HepG2 (cell line): ENCODE measurements around the gene DDX50. TPM values are rescaled to one million over a fixed set of nuclear protein-coding genes. Genes with fewer than 3 reads are reported as not detected.
A peak's percentile ranks its signal among the peaks of the same experiment; 100 is the strongest.

Experiments
- ARHGAP35 ChIP-seq: sonication (generic); formaldehyde crosslinking; IDR thresholded peaks from 2 replicates; pipeline ENCODE4 v1.9.0; 2022; ENCODE audit warnings: mild to moderate bottlenecking, inconsistent platforms, moderate library complexity, missing genetic modification reagents, borderline replicate concordance
- ATF7-NPFF ChIP-seq: sonication (generic); formaldehyde crosslinking; IDR thresholded peaks from 2 replicates; pipeline ENCODE4 v1.8.1; 2023; ENCODE audit warnings: mild to moderate bottlenecking, low read depth, missing genetic modification reagents, moderate library complexity
- CREB3 ChIP-seq: sonication (generic); formaldehyde crosslinking; IDR thresholded peaks from 2 replicates; pipeline ENCODE4 v1.5.0; 2020; ENCODE audit warnings: missing genetic modification reagents
- FOXA3 ChIP-seq: IDR thresholded peaks from 2 replicates; pipeline ENCODE4 v1.6.1; 2016; ENCODE audit warnings: missing genetic modification reagents, missing compliant biosample characterization
- ISX ChIP-seq: sonication (generic); formaldehyde crosslinking; conservative IDR thresholded peaks from 2 replicates; pipeline ENCODE4 v1.5.0; 2020; ENCODE audit warnings: missing genetic modification reagents
- JARID2 ChIP-seq: sonication (generic); formaldehyde crosslinking; IDR thresholded peaks from 2 replicates; pipeline ENCODE4 v1.8.1; 2023; ENCODE audit warnings: missing genetic modification reagents, inconsistent platforms; ENCODE audit not compliant: insufficient replicate concordance
- MED8 ChIP-seq: sonication (generic); formaldehyde crosslinking; IDR thresholded peaks from 2 replicates; pipeline ENCODE4 v1.8.1; 2023; ENCODE audit warnings: mild to moderate bottlenecking, missing genetic modification reagents; ENCODE audit not compliant: insufficient replicate concordance
- MXI1 ChIP-seq: IDR thresholded peaks from 3 replicates; pipeline ENCODE4 v1.6.1; 2012; ENCODE audit warnings: low read depth, low read length, inconsistent platforms, borderline replicate concordance
- NFE2L2 ChIP-seq: fragments of 150-350 bp; IDR thresholded peaks from 2 replicates; pipeline ENCODE4 v1.6.1; 2014; ENCODE audit warnings: low read length
- NFKBIZ ChIP-seq: IDR thresholded peaks from 2 replicates; pipeline ENCODE4 v1.6.1; 2018; ENCODE audit warnings: missing genetic modification reagents, missing compliant biosample characterization
- PHF21A ChIP-seq: sonication (generic); formaldehyde crosslinking; IDR thresholded peaks from 2 replicates; pipeline ENCODE4 v1.5.0; 2020; ENCODE audit warnings: mild to moderate bottlenecking, missing genetic modification reagents
- RBM22 ChIP-seq: fragments of 200-400 bp; formaldehyde crosslinking; optimal IDR thresholded peaks from 2 replicates; pipeline ENCODE3; 2017; ENCODE audit warnings: mild to moderate bottlenecking, low read length, moderate library complexity
- RFX5 ChIP-seq: IDR thresholded peaks from 2 replicates; pipeline ENCODE4 v1.6.1; 2011; ENCODE audit warnings: low read depth, low read length, improper control_type of control experiment
- SKI ChIP-seq: fragments of 450-650 bp; IDR thresholded peaks from one replicate; pipeline ENCODE4 v1.6.1; 2018; ENCODE audit warnings: mild to moderate bottlenecking; ENCODE audit not compliant: partially characterized antibody
- SKIL ChIP-seq: sonication (generic); formaldehyde crosslinking; IDR thresholded peaks from 2 replicates; pipeline ENCODE4 v1.8.0; 2022; ENCODE audit warnings: missing genetic modification reagents, mild to moderate bottlenecking, moderate library complexity, borderline replicate concordance
- SP5 ChIP-seq: IDR thresholded peaks from 2 replicates; pipeline ENCODE4 v1.6.1; 2016; ENCODE audit warnings: low read depth, borderline replicate concordance
- TBX3 ChIP-seq: fragments of 450-650 bp; IDR thresholded peaks from 2 replicates; pipeline ENCODE4 v1.6.1; 2017; ENCODE audit warnings: antibody characterized with exemption, mild to moderate bottlenecking, inconsistent platforms, borderline replicate concordance
- THAP7 ChIP-seq: sonication (generic); formaldehyde crosslinking; IDR thresholded peaks from 2 replicates; pipeline ENCODE4 v1.8.1; 2023; ENCODE audit warnings: mild to moderate bottlenecking, missing genetic modification reagents
- TIGD3 ChIP-seq: sonication (generic); formaldehyde crosslinking; IDR thresholded peaks from 2 replicates; pipeline ENCODE4 v1.5.1; 2020; ENCODE audit warnings: mild to moderate bottlenecking, missing genetic modification reagents, borderline replicate concordance
- YY1 ChIP-seq: IDR thresholded peaks from 2 replicates; pipeline ENCODE4 v1.6.1; 2011; ENCODE audit warnings: low read length, low read depth, moderate library complexity, mild to moderate bottlenecking; ENCODE audit not compliant: insufficient read depth, insufficient replicate concordance
- ZBTB42 ChIP-seq: sonication (generic); formaldehyde crosslinking; IDR thresholded peaks from 2 replicates; pipeline ENCODE4 v1.5.0; 2020; ENCODE audit warnings: mild to moderate bottlenecking, missing genetic modification reagents
- ZNF329 ChIP-seq: sonication (generic); formaldehyde crosslinking; IDR thresholded peaks from 2 replicates; pipeline ENCODE4 v1.9.0; 2021; ENCODE audit warnings: low read depth, mild to moderate bottlenecking, missing genetic modification reagents
- ZNF639 ChIP-seq: conservative IDR thresholded peaks from 2 replicates; pipeline ENCODE4 v1.6.1; 2018; ENCODE audit warnings: missing genetic modification reagents
- polyA plus RNA-seq, 8 experiments: library from polyadenylated mRNA; depleted of rRNA in 3 of 8; stranded (reverse) in 7 of 8; unstranded in 1 of 8; fragments of >200 nt; fragmentation: Illumina TruSeq in 4 of 8; extraction: Trizol in 4 of 8; gene quantifications; 2 replicates each; pipeline versions ENCODE4 v1.2.1 to v1.2.3, GENCODE V29; 2011 to 2016; ENCODE audit warnings: low read depth in 4 of 8, missing spikeins in 1 of 8, mixed read lengths in 1 of 8; ENCODE audit not compliant: insufficient read depth in 1 of 8
- total RNA-seq, 5 experiments: library from RNA; depleted of rRNA; stranded (reverse); fragments of >200 nt; fragmentation: Illumina TruSeq; extraction: Trizol; gene quantifications; 2 replicates each; pipeline ENCODE4 v1.2.3, GENCODE V29; 2016; ENCODE audit warnings: low read depth in 1 of 5

DDX50 gene
- total and polyA plus RNA-seq, 2 of the 13 experiments (the other 11 are each of a cell fraction or from before 2014, with no cell fraction given) = 19.0 to 38.2 TPM

GRCh38 chr10:68988530-68989316, 87.6 kb downstream of the DDX50 start, which contains the start of gene KIFBP (continued):
- no peak for TF ChIP-seq SKIL
- 0 out of 2 replicates have a peak, but pooled peaks have one; percentile 17 for TF ChIP-seq NFKBIZ
- peak; percentile 75; the same call in 1 of the 2 replicates for TF ChIP-seq THAP7 (CRISPR knock-in tag)
- no peak for TF ChIP-seq ZNF639 (CRISPR knock-in tag)
- TF ChIP-seq TBX3 = peak; percentile 60; the same call in 1 of the 2 replicates
- 0 out of 2 replicates have a peak, but pooled peaks have one; percentile 50 for TF ChIP-seq RFX5
- TF ChIP-seq SP5 = peak; percentile 32; the same call in 1 of the 2 replicates
- TF ChIP-seq NFE2L2 = no peak
- no peak for TF ChIP-seq YY1
- TF ChIP-seq CREB3 (CRISPR knock-in tag) = no peak
- TF ChIP-seq ISX = no peak
- TF ChIP-seq MXI1 = peak; percentile 89; the same call in 2 of the 3 replicates
- TF ChIP-seq RBM22 = peak; percentile 47
- TF ChIP-seq ZNF329 (CRISPR knock-in tag) = no peak
- TF ChIP-seq FOXA3 = peak; percentile 51
- TF ChIP-seq PHF21A (CRISPR knock-in tag) = peak; percentile 64; the same call in 1 of the 2 replicates
- peak; percentile 47; the same call in 1 of the 2 replicates for TF ChIP-seq ATF7-NPFF (CRISPR knock-in tag)
- TF ChIP-seq SKI = no peak
- TF ChIP-seq MED8 = peak; percentile 54
- no peak for TF ChIP-seq ZBTB42 (CRISPR knock-in tag)
- no peak for TF ChIP-seq TIGD3 (CRISPR knock-in tag)
- TF ChIP-seq JARID2 (CRISPR knock-in tag) = no peak
- TF ChIP-seq ARHGAP35 = peak; percentile 66; the same call in 1 of the 2 replicates
